Esophagus (tissue), 2 donors: ENCODE measurements around the gene RSPH1. TPM values are rescaled to one million over a fixed set of nuclear protein-coding genes. Genes with fewer than 3 reads are reported as not detected.

Experiments
- H3K27ac ChIP-seq, 2 donors: one replicate each; pipeline ENCODE4 v1.5.1; 2013; ENCODE audit warnings: low read depth in 2 of 2, mild to moderate bottlenecking in 2 of 2, inconsistent platforms in 1 of 2, low read length in 1 of 2, moderate library complexity in 1 of 2
- H3K27me3 ChIP-seq, 2 donors: one replicate each; pipeline ENCODE4 v1.6.1; 2013; ENCODE audit warnings: low read length in 2 of 2, control low read depth in 1 of 2, mild to moderate bottlenecking in 1 of 2; ENCODE audit not compliant: insufficient read depth in 2 of 2, control insufficient read depth in 1 of 2
- H3K36me3 ChIP-seq, 2 donors: one replicate each; pipeline ENCODE4 v1.6.1; 2013; ENCODE audit warnings: low read length in 1 of 2; ENCODE audit not compliant: control insufficient read depth in 2 of 2, insufficient read depth in 2 of 2
- H3K4me1 ChIP-seq, 2 donors: one replicate each; pipeline ENCODE4 v1.6.1; 2013; ENCODE audit warnings: low read length in 1 of 2; ENCODE audit not compliant: control insufficient read depth in 2 of 2, insufficient read depth in 2 of 2
- H3K4me3 ChIP-seq, 2 donors: one replicate each; pipeline ENCODE4 v1.5.1; 2013; ENCODE audit warnings: low read length in 2 of 2, mild to moderate bottlenecking in 2 of 2, low read depth in 1 of 2, moderate library complexity in 1 of 2
- H3K9me3 ChIP-seq, 2 donors: one replicate each; pipeline ENCODE4 v1.6.1; 2013; ENCODE audit warnings: mild to moderate bottlenecking in 2 of 2, low read depth in 1 of 2, low read length in 1 of 2, moderate library complexity in 1 of 2; ENCODE audit not compliant: control insufficient read depth in 2 of 2, insufficient read depth in 1 of 2
- WGBS, 2 donors: extraction: QIAGEN DNeasy Blood & Tissue Kit; methylation state at CpG; one replicate each; pipeline ENCODE4 v1.1.7; 2013; 5-methylcytosine and 5-hydroxymethylcytosine counted together
- polyA plus RNA-seq, 2 donors: library from polyadenylated mRNA; stranded (reverse); fragments of 200-250 nt; gene quantifications; one replicate each; pipeline ENCODE4 v1.2.3, GENCODE V29; 2013
- donor health status: healthy with polysubstance abuse.
- donor health status: Bipolar disorder and iron deficiency.

RSPH1 gene
- polyA plus RNA-seq, 2 donors = 0.20 to 0.53 TPM

DNA sequence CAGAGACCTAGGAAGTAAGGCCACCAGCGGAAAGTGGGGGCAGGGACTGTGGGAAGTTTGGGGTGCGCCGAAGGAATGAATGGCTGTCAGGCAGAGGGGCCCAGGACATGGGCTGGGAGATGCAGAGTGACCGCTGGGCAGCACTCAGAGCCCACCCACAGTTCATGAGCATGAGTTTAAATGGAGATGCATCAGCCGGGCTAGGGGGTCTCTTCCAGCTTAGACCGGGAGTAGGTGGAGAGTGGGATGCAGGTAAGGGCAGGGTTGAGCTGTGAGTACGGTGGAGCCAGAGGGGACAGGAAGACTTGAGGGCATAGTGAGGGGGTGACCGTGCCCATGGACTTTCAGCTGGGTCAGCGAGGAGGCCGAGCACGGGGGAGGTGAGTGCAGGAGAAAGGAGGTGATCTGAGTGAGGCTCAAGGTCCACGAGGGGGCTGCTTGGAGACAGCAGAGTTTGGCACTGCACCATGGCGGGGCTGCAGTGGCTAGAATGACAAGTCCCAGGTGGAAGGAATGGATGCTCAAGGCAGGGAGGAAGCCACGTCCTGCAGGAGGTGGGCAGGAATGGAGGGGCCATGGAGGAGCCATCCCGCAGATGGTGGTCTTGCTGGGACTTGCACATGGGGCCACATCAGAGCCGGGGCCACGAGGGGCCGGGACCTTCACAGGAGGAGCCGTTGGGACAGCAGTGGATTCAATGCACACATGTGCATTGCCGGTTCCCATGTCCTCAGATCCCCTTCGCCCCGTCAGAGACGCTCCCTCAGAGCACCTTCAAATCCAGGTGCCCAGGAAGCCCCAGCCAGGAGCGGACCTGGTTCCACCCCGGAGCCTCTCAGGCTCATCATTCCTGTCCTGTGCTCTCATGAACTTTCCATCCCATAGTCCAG, 57.5 kb downstream of the RSPH1 start:
- no peaks in the 10 kb centered on the region for H3K4me1 ChIP-seq
- no peaks in the 10 kb centered on the region for H3K36me3 ChIP-seq
- WGBS, 2 donors = 85% methylated on average over 25 of the region's 25 CpGs
- no peaks in the 10 kb centered on the region for H3K27me3 ChIP-seq
- H3K9me3 ChIP-seq = peaks cover 0 to 6% of the 10 kb centered on the region in 2 donors
- no peak overlapping the region for H3K4me3 ChIP-seq
- no peak overlapping the region for H3K27ac ChIP-seq

DNA sequence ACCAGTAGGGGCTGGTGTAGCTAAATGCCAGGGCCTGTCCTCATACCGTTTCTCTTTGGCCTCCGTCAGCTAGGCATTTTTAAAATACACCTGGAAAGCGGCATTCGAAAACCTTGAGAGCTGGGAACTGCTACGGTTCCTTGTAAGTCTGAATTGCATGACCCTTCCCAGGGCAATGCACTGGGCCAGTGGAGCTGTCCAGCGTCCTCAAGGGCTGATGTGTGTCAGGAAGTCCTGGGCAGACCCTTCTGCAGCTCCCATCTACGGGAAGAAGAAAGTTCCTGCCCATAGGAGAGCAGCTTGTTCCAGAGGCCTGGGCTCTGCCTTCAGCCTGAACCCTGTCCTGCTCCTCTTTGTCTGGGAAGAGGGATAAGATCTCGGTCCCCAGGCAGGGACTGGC, 58.2 kb downstream of the RSPH1 start:
- peaks cover 0 to 8% of the 10 kb centered on the region in 2 donors for H3K9me3 ChIP-seq
- no peaks in the 10 kb centered on the region for H3K4me1 ChIP-seq
- no peak overlapping the region for H3K4me3 ChIP-seq
- no peak overlapping the region for H3K27ac ChIP-seq
- no peaks in the 10 kb centered on the region for H3K27me3 ChIP-seq
- 51 to 53% methylated on average over 8 of the region's 8 CpGs for WGBS, 2 donors
- no peaks in the 10 kb centered on the region for H3K36me3 ChIP-seq

DNA sequence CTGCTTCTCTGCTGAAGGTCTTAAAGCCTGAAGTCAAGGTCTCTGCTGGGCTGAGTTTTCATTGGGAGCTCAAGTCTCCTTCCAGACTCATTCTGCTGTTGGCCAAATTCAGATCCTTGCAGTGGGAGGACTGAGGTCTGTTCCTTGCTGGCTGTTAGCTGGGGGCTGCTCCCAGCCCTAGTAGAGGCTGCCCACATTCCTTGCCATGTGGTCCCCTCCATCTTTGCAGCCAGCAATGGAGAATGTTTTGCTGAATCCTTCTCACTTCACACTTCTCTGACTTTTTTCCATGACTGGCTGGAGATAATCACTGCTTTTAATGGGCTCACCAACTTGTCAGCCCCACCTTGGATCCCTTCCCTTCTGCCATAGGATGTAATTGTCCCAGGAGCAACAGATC, 59.1 kb downstream of the RSPH1 start:
- H3K27ac ChIP-seq = no peak overlapping the region
- no peaks in the 10 kb centered on the region for H3K36me3 ChIP-seq
- H3K4me1 ChIP-seq = no peaks in the 10 kb centered on the region
- no peaks in the 10 kb centered on the region for H3K27me3 ChIP-seq
- H3K9me3 ChIP-seq = peaks cover 0 to 11% of the 10 kb centered on the region in 2 donors
- H3K4me3 ChIP-seq = no peak overlapping the region

DNA sequence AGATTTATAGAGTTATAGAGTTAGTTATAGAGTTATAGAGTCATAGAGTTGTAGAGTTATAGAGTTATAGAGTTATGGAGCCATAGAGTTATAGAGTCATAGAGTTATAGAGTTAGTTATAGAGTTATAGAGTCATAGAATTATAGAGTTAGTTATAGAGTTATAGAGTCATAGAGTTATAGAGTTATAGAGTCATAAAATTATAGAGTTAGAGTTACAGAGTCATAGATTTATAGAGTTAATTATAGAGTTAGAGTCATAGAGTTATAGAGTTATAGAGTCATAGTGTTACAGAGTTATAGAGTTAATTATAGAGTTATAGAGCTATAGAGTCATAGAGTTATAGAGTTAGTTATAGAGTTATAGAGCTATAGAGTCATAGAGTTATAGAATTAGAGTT, 60.2 kb downstream of the RSPH1 start:
- Histone ChIP-seq H3K4me3 (no peak overlapping the region), H3K4me1 (no peaks in the 10 kb centered on the region), H3K36me3 (no peaks in the 10 kb centered on the region), H3K27me3 (no peaks in the 10 kb centered on the region), H3K9me3 (peaks cover 0 to 12% of the 10 kb centered on the region in 2 donors), H3K27ac (no peak overlapping the region)

DNA sequence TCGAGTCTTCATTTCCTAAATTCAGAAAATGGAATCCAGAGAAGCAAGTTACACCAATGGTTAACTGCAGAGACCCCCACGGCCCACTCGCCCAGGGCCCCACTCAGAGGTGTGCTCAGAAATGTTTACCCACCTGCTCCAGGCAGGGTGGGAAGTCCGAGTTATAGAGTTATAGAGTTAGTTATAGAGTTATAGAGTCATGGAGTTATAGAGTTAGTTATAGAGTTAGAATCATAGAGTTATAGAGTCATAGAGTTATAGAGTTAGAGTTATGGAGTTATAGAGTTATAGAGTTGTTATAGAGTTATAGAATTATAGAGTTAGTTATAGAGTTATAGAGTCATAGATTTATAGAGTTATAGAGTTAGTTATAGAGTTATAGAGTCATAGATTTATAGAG, 60.6 kb downstream of the RSPH1 start:
- WGBS, 2 donors = 49 to 63% methylated on average over 4 of the region's 4 CpGs

DNA sequence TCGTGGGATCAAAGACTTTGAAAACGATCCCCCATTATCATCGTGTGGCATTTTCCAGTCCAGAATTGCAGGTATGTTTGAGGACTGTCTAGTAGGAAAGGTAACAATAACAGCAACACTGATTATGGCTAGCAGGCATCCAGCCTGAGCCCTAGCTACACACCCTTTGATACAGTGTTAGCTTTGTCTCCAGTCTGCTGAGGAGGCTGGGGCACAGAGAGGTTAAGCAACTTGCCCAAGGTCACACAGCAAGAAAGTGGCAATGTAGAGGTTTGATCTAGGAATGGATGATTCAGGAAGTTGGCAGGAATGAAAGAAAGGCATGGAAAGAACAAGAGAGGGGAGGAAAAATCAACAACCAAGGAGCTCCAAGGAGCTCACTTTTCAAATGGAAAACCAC, 61.1 kb downstream of the RSPH1 start:
- no peaks in the 10 kb centered on the region for H3K27me3 ChIP-seq
- no peak overlapping the region for H3K4me3 ChIP-seq
- H3K36me3 ChIP-seq = no peaks in the 10 kb centered on the region
- no peaks in the 10 kb centered on the region for H3K4me1 ChIP-seq
- peaks cover 0 to 12% of the 10 kb centered on the region in 2 donors for H3K9me3 ChIP-seq
- no peak overlapping the region for H3K27ac ChIP-seq
- 60 to 61% methylated on average over 3 of the region's 3 CpGs for WGBS, 2 donors

More for the DNA sequence above, 60.6 kb downstream of the RSPH1 start:
- no peaks in the 10 kb centered on the region for H3K4me1 ChIP-seq
- H3K4me3 ChIP-seq = no peak overlapping the region
- no peaks in the 10 kb centered on the region for H3K36me3 ChIP-seq
- peaks cover 0 to 12% of the 10 kb centered on the region in 2 donors for H3K9me3 ChIP-seq
- no peaks in the 10 kb centered on the region for H3K27me3 ChIP-seq
- H3K27ac ChIP-seq = no peak overlapping the region

DNA sequence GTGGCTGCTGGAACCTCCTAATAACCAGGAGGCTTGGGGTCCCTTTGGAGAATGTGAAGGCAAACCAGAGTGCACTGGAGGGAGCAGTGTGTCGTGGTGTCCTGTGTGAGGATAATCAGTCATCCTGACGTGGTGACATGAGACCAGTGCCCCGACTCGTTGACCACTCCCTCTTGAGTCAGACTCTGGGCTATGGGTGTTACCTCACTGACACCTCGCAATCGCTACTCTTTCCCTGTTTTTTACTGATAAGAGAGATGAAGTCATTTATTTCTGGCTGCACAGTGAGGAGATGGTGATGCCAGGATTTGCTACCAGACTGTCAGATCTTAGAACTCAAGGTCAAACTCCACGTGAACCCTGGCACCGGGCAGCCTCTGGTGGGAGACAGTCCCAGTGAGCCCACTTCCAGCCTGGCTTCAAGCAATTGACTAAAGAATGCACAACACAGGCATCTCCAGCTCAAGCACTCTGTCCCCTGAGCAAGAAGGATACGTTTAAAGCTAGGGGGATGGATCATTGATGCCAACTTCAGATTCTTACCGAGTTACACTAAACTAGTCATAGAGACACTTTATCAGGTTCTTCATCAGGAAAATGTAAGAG, 62.0 kb downstream of the RSPH1 start:
- Histone ChIP-seq H3K27ac (no peak overlapping the region), H3K9me3 (peaks cover 0 to 12% of the 10 kb centered on the region in 2 donors), H3K36me3 (no peaks in the 10 kb centered on the region), H3K4me1 (no peaks in the 10 kb centered on the region), H3K27me3 (no peaks in the 10 kb centered on the region), H3K4me3 (no peak overlapping the region)
- WGBS, 2 donors = 37 to 51% methylated on average over 10 of the region's 10 CpGs

DNA sequence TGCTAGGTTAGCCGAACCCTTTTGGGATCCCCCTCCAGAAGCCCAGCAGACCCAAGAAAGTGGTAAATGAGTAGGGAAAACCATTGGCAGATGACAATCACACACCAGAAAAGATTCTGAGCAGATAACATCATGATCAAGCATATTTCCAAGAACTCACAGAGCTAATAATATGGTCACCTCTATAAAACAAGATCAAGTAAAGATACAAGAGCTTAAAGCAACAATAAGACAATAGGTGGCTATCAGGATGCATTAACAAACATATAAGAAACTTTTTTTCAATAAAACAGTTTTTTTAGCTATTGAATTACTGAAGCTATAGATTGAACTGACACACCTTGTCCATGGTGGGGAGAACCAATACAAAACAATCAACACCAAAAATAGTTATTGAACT, 63.3 kb downstream of the RSPH1 start:
- H3K4me3 ChIP-seq = no peak overlapping the region
- H3K27ac ChIP-seq = no peak overlapping the region
- no peaks in the 10 kb centered on the region for H3K36me3 ChIP-seq
- H3K27me3 ChIP-seq = no peaks in the 10 kb centered on the region
- H3K9me3 ChIP-seq = peaks cover 0 to 12% of the 10 kb centered on the region in 2 donors
- no peaks in the 10 kb centered on the region for H3K4me1 ChIP-seq
- WGBS, 2 donors = 78 to 91% methylated on average over 1 of the region's 1 CpG

DNA sequence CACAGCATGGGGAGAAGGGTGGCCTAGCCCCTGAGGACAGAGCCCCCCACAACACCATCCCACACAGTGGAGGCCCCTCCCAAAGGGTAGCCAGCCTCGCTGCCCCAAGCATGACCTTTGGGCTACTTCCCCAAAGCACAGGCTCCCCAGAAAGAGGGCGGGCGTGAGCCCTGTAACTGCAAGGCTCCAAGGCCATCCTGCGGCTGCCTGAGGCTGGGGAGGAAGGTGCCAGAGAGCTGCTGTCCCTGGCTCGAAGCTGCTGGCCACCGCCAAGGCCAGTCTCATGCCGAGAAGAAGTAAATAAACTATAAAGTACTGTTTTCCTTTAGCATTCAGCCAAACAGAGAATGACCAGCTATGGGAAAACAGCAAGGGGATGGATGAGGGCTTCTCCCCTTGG, 64.8 kb downstream of the RSPH1 start:
- Histone ChIP-seq H3K27ac (no peak overlapping the region), H3K9me3 (peaks cover 0 to 7% of the 10 kb centered on the region in 2 donors), H3K4me3 (no peak overlapping the region), H3K36me3 (no peaks in the 10 kb centered on the region), H3K27me3 (no peaks in the 10 kb centered on the region), H3K4me1 (no peaks in the 10 kb centered on the region)
- WGBS, 2 donors = 66 to 70% methylated on average over 7 of the region's 7 CpGs

DNA sequence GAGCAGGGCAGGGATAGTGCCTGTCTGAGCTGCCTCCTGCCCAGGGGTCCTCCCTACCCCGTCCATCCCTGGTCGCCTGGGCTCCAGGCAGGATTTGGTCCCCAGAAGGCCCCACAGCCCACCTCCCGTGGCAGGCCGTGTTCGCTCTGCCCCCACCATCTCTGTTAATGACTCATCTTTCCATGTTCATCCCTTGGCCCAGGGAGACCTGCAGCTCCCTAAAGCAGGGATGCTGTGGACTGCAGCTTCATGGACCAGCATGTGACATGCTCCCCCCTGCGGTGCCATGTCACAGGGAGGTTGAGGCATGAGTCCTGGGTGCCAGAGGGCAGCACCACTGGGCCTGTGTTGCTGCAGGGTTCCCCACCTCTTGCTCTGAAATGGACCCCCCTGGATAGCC, 65.5 kb downstream of the RSPH1 start:
- WGBS, 2 donors = 85 to 88% methylated on average over 6 of the region's 6 CpGs
- H3K4me3 ChIP-seq = no peak overlapping the region
- no peaks in the 10 kb centered on the region for H3K36me3 ChIP-seq
- H3K27me3 ChIP-seq = no peaks in the 10 kb centered on the region
- H3K4me1 ChIP-seq = no peaks in the 10 kb centered on the region
- peaks cover 0 to 7% of the 10 kb centered on the region in 2 donors for H3K9me3 ChIP-seq
- no peak overlapping the region for H3K27ac ChIP-seq
